ENCODE measurements around the gene RAI14. TPM values are rescaled to one million over a fixed set of nuclear protein-coding genes. Genes with fewer than 3 reads are reported as not detected.

Gene RAI14
- total and polyA plus RNA-seq, 2 donors from 2014 or later: 13.2 to 60.3 TPM

GRCh38 chr5:34806532-34806931 is 150.4 kb downstream of the RAI14 start:
- H3K27me3 ChIP-seq (ENCODE audit: control insufficient read depth, insufficient read depth, low read length): no peaks in the 10 kb centered on the region
- TF ChIP-seq, protein P1, sequence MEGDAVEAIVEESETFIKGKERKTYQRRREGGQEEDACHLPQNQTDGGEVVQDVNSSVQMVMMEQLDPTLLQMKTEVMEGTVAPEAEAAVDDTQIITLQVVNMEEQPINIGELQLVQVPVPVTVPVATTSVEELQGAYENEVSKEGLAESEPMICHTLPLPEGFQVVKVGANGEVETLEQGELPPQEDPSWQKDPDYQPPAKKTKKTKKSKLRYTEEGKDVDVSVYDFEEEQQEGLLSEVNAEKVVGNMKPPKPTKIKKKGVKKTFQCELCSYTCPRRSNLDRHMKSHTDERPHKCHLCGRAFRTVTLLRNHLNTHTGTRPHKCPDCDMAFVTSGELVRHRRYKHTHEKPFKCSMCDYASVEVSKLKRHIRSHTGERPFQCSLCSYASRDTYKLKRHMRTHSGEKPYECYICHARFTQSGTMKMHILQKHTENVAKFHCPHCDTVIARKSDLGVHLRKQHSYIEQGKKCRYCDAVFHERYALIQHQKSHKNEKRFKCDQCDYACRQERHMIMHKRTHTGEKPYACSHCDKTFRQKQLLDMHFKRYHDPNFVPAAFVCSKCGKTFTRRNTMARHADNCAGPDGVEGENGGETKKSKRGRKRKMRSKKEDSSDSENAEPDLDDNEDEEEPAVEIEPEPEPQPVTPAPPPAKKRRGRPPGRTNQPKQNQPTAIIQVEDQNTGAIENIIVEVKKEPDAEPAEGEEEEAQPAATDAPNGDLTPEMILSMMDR (IDR thresholded peaks at IDR 0.05; ENCODE audit: borderline replicate concordance, extremely low read depth, insufficient read depth): no peak
- H3K9me3 ChIP-seq (ENCODE audit: control insufficient read depth in 2 of 3, insufficient read depth in 1 of 3, low read length in 3 of 3): no peaks in the 10 kb centered on the region
- H3K4me1 ChIP-seq (ENCODE audit: control insufficient read depth in 2 of 3, insufficient read depth in 2 of 3, low read depth in 1 of 3, low read length in 3 of 3): no peaks in the 10 kb centered on the region
- intact Hi-C loops (cut with DNase I): no loop called here
- H3K4me3 ChIP-seq (ENCODE audit: low read length in 3 of 3): no peak overlapping the region
- H3K27ac ChIP-seq (ENCODE audit: low read depth in 2 of 2, low read length in 2 of 2): no peak overlapping the region
- peaks cover 0 to 29% (median 12%) of the 10 kb centered on the region in 3 donors for H3K36me3 ChIP-seq (ENCODE audit: control insufficient read depth in 2 of 3, insufficient read depth in 3 of 3, low read length in 3 of 3)
- no peak overlapping the region for H3K9ac ChIP-seq (ENCODE audit: low read length in 3 of 3)
- DNase-seq (no peak), FAIRE-seq (no peak)

DNA sequence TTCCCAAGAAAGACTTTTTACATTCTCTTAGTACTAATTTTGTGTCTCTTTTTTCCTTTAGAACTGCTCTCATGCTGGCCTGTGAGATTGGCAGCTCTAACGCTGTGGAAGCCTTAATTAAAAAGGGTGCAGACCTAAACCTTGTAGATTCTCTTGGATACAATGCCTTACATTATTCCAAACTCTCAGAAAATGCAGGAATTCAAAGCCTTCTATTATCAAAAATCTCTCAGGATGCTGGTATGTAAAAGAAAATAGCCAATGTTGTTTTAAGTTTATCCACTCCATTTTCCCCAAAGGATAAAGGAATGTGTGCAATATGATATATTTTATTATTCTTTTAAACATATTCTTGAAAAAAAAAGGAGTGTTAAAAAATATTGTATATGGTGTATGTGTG is 155.6 kb downstream of the RAI14 start:
- TF ChIP-seq, protein P1 (IDR thresholded peaks at IDR 0.05; ENCODE audit: borderline replicate concordance, extremely low read depth, insufficient read depth): no peak
- H3K9ac ChIP-seq (ENCODE audit: low read length in 3 of 3): no peak overlapping the region
- H3K4me3 ChIP-seq (ENCODE audit: low read length in 3 of 3): no peak overlapping the region

GRCh38 chr5:34813509-34813908 is 157.4 kb downstream of the RAI14 start:
- Histone ChIP-seq H3K36me3 (ENCODE audit: control insufficient read depth in 2 of 3, insufficient read depth in 3 of 3, low read length in 3 of 3) (peaks cover 2 to 8% (median 2%) of the 10 kb centered on the region in 3 donors), H3K4me3 (ENCODE audit: low read length in 3 of 3) (no peak overlapping the region), H3K27ac (ENCODE audit: low read depth in 2 of 2, low read length in 2 of 2) (no peak overlapping the region), H3K4me1 (ENCODE audit: control insufficient read depth in 2 of 3, insufficient read depth in 2 of 3, low read depth in 1 of 3, low read length in 3 of 3) (no peaks in the 10 kb centered on the region), H3K27me3 (ENCODE audit: control insufficient read depth, insufficient read depth, low read length) (no peaks in the 10 kb centered on the region), H3K9ac (ENCODE audit: low read length in 3 of 3) (no peak overlapping the region), H3K9me3 (ENCODE audit: control insufficient read depth in 2 of 3, insufficient read depth in 1 of 3, low read length in 3 of 3) (no peaks in the 10 kb centered on the region)
- intact Hi-C loops (cut with DNase I): no loop called here
- TF ChIP-seq, protein P1 (IDR thresholded peaks at IDR 0.05; ENCODE audit: borderline replicate concordance, extremely low read depth, insufficient read depth): no peak
- FAIRE-seq: no peak
- no peak for DNase-seq

More for the DNA sequence above, 155.6 kb downstream of the RAI14 start:
- H3K27me3 ChIP-seq (ENCODE audit: control insufficient read depth, insufficient read depth, low read length): no peaks in the 10 kb centered on the region
- H3K36me3 ChIP-seq (ENCODE audit: control insufficient read depth in 2 of 3, insufficient read depth in 3 of 3, low read length in 3 of 3): peaks cover 2 to 8% (median 2%) of the 10 kb centered on the region in 3 donors
- FAIRE-seq (no peak), DNase-seq (no peak)
- H3K27ac ChIP-seq (ENCODE audit: low read depth in 2 of 2, low read length in 2 of 2): no peak overlapping the region
- H3K9me3 ChIP-seq (ENCODE audit: control insufficient read depth in 2 of 3, insufficient read depth in 1 of 3, low read length in 3 of 3): no peaks in the 10 kb centered on the region
- intact Hi-C loops (cut with DNase I): no loop called here
- H3K4me1 ChIP-seq (ENCODE audit: control insufficient read depth in 2 of 3, insufficient read depth in 2 of 3, low read depth in 1 of 3, low read length in 3 of 3): no peaks in the 10 kb centered on the region

Data from kidney (tissue), 14 donors.